ENCODE measurements around the gene TXN2.
A peak's percentile ranks its signal among the peaks of the same experiment; 100 is the strongest.

TXN2 gene

DNA sequence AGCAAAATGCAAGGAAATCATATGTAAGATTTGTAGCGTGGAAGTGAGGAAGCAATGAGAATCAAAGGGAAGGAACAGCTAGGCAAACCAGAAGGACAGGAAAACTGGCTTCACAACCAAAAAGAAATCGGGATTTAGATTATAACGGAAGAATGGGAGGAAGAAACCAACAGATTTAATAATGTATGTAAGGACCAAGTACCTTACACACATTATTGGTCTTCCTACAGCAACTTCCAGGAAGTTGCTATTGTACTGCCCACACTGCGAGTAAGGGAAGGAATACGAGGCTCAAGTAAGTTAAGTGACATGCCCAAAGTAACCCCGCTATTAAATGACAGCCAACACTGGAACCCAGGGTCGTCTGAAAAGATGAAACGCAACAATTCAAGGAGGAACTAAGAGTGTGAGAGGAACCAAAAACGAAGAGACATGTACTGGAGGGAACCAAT is 473 bp downstream of the TXN2 start:
- no peak for DNase-seq

DNA sequence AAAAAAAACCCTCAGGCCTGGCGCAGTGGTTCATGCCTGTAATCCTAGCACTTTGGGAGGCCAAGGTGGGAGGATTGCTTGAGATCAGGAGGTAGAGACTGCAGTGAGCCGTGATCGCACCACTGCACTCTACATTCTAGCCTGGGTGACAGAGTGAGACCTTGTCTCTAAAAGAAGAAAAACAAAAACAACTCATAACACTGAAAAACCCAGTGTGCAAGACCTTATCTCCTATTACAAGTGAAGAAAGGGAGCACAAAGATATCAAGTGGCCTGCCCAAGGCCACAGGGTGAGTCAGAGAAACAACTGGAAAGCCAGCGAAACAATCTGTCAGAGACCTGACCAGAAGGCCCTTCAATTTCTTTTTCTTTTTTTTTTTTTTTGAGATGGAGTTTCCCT is 2.5 kb downstream of the TXN2 start:
- DNase-seq = no peak

DNA sequence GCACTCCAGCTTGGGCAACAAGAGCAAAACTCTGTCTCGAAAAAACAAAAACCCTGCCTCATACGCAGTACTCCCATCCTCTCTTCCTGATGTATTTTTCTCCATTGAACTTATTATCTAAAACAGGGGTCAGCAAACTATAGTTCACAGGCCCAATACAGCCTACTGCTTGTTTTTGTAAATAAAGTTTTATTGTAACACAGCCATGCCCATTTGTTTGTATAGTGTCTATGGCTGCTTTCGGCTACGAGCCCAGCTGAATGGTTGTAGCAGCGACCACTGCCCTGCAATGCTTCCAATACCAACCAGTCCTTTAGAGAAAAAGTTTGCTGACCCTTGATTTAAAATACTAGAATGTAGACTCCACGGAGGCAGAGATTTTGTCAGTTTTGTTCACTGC is 6.1 kb downstream of the TXN2 start:
- DNase-seq = no peak

DNA sequence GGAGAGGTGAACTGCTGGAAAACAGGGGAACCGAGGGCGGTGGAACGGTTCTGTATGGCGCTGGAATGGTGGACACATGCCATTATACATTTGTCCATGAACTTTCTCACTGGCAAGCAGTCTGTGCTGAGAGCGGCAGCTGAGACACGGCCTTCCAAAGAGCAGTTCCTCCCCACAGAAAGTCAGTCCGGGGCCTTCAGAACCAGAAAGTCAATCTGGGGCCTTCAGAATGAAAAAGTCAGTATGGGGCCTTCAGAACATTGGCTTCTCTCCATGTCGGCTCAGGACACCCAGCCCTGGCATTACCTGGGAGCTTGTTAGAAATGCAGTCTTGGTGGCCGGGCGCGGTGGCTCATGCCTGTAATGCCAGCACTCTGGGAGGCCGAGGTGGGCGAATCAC is 8.8 kb downstream of the TXN2 start:
- no peak for DNase-seq

DNA sequence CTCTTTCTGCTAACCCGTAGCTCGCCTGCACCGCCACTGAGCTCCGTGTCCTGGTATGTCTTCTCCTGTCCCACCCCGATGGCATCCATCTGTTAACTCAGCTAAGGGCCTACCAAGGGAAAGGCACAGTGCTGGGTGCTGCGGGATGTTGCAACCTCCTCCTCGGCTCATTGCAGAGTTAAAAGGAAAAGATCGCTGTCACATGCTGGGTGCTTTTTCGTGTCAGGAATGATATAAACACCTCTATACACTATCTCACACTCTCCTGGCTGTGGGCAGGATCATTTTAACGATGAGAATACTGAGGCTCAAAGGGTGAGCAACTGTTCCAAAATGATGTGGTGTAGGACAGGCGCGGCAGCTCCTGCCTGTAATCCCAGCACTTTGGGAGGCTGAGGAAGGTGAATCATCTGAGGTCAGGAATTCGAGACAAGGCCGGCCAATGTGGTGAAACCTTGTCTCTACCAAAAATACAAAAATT is 10.1 kb downstream of the TXN2 start:
- no peak for DNase-seq

DNA sequence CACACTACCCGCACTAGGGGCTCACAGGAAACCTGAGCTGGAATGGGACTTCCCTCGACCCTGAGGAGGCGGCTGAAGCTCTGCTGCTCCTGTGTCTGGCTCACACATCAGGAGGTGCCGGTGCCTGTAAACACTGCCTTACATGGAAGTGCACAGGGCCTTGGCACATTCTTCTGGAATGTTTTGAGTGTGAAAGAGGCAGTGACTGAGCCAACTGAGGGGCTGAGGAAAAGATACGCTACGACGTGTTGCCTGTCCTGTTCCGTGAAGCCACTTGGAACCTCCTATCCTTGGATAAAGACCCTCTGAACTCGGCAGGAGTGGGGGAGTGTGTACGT is 10.5 kb downstream of the TXN2 start:
- DNase-seq = no peak

DNA sequence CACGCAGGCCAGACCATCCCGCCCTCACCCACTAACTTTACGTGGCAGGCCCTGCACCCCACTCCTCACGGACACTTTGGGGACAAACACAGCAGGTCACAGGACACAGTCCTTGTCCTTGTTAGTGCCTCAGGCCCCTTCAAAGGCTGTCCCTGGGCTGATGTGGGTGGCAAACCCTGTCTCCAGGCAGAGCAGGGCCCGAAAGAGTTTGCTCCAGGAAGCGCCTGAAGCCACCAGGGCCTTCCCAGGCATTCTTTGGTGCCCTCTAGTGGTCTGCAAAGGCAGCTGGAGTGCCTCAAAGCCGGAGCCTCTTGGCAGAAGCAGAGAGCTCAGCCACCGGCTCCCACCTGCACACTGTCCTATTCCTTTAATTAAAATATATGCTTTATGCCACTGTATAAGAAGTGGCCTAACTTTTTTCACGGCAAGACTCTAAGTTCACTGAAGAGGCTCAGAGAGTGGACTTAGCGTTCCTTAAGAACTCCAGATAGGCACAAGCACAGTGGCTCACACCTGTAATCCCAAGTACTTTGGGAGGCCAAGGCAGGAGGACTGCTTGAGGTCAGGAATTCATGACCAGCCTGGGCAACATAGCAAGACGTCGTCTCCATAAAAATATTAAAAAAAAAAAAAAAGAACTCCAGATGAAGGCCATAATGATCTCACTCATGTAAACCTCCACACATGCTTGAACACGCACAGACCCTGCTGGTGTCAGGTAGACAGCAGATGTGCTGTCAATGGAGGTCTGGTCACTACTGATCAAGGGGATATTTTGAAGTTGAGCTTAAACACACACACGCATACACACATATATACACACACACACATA is 11.1 kb downstream of the TXN2 start:
- peak; percentile 74 for DNase-seq

DNA sequence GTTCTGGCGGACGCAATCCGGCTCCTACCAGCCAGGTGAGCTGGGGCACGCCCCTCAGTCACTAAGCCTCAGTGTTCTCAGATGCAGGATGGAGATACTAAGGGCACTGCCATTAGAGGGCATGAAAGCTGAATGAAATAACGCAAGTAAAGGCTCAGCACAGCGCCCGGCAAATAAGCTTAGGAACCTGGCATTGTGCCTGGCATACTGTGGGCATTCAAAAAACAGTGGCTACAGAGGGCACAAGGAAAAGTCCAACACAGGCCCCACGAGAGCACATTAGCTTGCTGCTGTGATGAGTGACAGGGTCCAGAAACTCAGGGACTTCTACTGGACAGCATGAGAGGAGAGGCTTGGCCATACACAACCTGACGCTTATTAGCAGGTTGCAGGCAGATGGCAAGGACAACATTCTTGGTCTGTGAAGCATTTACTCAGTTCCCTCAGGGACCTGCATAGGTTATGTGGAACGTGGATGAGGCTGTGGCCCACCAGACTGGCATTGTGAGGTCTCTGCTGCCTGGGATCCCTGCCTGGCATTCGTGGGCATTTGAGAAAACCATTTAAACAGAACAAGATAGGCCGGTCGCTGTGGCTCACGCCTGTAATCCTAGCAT is 12.2 kb downstream of the TXN2 start:
- no peak for DNase-seq

DNA sequence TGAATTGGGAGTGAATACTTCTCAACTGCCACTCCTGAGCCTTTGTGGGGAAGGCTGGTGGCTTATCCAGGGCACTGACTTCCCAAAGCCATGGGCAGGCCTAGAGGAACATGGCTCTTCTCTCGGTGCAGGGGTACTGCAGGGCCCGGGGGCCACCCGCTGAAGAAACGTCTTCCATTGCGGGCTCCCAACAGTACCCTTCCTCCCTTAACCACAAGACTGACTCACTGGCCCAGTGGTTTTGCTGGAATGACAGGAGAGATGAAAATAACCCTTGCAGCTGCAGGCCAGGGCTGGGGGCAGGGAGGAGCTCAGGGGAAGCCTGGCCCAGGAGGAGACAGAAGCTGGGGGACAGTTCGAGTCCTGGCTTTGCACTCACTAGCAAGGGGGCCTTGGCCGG is 13.5 kb downstream of the TXN2 start:
- no peak for DNase-seq

DNA sequence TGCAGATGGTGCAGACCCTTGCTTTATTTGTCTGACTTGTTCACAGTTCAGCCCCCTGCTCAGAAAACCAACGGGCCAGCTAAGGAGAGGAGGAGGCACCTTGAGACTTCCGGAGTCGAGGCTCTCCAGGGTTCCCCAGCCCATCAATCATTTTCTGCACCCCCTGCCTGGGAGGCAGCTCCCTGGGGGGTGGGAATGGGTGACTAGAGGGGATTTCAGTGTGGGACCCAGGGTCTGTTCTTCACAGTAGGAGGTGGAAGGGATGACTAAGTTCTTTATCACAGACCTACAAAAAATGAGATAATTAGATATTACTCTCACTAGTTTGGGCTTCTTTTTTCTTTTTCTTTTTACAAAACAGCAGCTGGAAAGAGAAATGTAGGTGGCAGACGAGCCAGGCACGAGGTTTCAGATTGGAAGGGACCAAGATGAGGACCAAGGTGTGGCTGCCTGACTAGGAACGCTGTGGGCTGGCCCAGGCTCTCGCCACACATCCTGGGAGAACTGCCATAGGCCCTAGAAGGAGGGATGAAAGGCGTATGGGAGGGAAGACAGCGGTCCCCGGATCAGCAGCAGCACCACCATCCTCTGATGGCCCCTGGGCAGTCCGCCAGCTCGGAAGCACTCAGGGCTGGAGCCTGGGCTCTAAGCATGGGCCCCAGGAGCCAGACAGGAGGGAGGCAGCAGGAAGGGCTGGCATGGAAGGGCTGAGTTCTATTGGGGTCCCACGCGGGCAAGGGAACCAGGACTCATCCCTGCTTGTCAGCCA is 14.2 kb downstream of the TXN2 start:
- DNase-seq = no peak

DNA sequence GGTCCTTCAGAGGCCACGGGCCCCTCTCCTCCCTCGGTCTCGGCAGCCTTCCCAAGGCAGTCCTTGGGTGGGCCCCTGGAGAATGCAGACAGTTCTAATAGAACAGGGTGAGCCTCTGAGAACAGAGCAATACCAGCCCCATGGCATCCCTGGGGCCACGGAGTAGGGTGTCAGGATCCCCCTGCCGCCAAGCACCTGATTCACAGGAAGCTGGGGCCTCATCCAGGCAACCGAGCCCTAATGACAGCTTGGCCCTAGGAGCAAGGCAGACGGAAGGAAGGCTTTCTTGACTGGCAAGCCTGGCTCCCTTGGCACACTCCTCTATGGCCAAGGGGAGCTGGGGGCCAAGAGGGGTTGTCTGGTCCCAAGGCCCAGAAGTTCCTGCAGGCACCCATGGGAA is 15.2 kb downstream of the TXN2 start:
- no peak for DNase-seq

DNA sequence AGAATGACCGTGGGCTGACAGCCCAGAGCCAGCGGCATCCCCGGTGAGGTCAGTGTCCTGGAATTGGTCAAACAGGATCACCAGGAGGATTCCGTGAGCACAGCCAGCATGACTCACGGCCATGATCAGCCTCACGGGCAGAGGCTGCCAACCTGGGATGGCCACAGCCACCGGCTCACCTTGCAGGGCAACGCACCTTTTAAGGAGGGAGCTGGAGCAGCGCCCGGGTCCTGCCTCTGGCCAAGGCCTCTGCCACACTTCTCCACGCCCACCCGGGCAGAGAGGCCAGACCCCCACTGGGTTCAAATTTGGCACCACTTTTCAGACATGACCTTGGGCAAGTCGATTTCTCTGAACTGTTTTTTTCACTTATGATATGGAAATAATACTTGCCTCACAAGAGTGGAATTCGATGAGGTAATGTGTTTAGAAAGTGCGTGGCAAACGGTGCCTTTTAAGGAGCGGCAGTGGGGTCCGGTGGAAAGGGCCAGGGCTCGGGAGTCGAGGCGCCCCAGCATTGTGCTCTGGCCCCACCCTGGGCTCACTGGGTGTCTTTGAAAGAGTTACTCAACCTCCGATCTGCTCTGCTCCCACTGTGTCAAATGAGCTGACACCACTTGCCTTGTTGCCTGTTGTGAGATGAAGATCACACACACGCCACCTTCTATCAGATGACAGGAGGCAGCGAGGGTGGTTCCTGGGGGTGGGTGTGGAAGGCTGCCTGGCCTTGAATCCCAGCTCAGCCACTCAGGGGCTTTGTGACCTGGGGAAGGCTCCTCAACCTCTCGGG is 16.0 kb downstream of the TXN2 start:
- DNase-seq = no peak

DNA sequence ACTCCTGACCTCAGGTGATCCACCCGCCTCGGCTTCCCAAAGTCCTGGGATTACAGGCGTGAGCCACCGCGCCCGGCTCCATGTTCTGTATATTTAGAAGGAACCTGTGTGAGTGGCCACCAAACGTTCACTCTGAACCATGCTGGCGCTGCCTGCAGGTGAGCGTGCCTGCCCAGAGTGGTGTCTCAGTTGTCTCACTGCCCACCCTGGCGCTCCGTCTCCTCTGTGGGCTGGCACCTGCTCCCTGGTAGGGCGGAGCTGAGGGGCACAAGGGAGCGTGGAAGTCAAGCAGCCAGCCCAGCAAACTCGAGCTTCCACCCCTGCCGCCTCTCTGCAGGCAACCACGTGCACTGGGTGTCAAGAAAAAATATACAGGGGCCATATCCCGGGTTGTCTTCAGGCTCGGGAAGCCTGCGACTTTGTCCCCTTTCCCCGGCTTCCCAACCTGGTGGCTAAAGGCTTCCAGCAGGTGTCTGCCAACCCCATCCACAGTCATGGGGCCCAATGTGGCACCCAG is 16.7 kb downstream of the TXN2 start:
- DNase-seq = no peak

DNA sequence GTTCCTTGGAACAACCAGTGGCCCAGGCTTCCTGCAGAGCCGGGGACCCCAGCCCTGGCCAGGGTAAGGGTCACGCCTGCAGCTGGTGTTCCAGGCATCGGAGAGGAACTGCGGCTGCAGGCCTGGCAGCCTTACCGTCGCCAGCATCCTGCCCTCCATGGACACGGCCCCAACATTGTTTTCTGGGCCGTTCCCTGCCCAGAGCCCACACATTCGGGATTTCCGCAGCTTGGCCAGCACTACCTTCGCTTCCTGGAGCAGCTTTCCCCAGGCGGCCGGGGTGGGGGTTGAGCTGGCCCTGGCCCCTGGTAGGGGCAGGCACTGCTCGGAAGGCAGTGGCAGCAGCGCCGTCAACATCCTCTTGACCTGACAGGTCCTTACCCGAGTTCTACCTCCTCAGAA is 17.7 kb downstream of the TXN2 start:
- DNase-seq = no peak

DNA sequence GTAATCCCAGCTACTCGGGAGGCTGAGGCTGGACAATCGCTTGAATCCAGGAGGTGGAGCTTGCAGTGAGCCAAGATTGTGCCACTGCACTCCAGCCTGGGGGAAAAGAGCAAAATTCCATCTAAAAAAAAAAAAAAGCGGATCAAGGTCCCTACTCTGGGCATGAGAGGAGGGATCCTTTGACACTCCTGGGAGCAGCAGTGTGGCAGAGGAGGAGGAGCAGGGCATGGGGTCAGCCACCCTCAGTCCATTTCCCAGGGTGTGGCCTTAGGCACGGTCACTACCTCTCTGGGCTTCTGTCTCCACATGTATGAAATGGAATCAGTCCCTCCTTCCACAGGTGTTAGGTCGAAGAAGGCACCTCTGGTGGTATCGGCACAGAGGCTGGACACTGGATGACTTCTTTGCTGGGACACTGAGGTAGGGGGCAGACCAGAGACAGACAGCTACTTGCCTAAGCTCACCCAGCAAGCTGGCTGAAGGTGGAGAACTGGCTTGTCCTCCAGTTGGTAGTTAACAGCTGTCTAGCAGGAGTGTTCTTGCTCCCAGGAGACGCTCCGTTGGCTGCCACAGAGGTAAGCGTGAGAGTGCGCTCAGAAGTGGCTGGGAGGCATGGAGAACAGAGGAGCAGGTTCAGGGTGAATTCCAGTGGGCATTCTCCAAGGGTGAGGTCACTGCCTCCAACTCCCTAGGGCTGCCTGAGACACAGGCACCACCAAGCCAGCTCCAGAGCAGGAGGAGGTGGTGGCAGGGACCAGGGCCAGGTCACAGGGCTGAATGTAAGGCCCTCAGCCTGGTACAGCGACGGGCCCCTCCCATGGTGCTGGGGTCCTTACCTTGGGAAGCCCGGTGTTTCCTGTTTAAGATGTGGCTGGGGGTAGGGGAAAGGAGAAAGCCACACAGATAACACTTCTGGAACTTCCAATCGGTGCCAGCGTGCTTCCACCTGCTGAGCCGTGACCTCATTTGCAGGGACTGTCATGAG is 19.5 kb downstream of the TXN2 start:
- no peak for DNase-seq

DNA sequence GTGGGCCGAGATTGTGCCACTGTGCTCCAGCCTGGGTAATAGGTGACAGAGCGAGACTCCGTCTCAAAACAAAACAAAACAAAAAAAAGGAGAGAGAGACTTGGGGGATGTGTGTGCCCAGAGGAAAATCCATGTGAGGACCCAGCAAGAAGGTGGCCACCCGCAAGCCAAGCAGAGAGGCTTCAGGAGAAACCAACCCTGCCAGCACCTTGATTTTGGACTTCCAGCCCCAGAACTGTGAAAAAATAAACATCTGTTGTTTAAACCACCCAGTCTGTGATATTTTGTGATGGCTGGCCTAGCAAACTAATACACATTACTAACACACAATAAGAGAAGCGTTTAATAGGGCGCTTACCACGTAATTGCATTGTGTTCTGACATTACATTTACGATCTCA is 21.2 kb downstream of the TXN2 start:
- DNase-seq = no peak

DNA sequence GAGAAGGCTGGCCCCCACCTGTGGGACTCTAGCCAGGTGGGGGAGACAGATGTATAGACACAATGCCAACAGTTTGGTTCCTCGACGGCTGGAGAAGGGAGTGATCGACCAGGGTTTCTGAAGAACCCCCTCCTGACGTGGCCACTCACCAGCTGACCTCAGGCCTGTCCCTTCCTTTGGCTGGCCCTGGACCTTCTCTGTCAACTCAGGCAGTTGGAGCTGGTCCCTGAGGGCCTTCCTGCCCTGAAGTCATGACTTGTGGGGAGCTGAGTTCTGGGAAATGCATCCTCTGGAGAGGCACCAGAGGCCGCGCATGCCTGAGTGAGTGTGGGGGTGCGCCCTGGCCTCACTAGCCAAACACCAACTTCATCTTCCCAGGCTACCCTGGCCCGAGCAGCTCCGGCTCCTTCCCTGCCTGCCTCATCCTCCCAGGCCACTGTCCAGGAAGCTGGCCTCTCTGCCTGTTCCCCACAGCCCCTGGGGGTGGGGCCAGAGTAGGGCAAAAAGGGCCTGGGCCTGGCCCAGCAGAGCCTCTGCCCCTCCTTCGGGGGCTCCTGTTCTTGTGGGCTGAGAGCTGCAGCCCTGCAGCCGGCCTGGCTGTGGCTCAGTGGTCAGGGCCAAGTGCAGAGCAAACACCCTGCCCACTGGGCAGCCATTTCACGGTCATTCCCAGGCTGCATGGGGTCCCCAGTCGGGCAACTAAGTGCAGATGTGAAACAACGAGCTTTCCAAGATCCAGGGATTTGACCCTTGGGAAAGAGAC is 23.6 kb downstream of the TXN2 start:
- no peak for DNase-seq

DNA sequence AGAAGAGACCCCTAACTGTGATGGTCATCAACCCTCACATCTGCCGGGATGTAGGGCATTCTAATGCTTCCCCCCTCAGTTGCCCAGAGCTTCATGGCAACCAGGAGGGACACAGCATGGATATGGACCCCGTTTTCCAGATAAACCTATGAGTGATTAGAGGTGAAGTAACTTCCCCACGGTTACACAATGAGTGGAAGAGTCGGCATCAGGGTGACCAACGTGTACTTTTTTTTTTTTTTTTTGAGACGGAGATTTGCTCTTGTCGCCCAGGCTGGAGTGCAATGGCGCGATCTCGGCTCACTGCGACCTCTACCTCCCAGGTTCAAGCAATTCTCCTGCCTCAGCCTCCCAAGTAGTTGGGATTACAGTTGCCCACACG is 25.0 kb downstream of the TXN2 start:
- no peak for DNase-seq

DNA sequence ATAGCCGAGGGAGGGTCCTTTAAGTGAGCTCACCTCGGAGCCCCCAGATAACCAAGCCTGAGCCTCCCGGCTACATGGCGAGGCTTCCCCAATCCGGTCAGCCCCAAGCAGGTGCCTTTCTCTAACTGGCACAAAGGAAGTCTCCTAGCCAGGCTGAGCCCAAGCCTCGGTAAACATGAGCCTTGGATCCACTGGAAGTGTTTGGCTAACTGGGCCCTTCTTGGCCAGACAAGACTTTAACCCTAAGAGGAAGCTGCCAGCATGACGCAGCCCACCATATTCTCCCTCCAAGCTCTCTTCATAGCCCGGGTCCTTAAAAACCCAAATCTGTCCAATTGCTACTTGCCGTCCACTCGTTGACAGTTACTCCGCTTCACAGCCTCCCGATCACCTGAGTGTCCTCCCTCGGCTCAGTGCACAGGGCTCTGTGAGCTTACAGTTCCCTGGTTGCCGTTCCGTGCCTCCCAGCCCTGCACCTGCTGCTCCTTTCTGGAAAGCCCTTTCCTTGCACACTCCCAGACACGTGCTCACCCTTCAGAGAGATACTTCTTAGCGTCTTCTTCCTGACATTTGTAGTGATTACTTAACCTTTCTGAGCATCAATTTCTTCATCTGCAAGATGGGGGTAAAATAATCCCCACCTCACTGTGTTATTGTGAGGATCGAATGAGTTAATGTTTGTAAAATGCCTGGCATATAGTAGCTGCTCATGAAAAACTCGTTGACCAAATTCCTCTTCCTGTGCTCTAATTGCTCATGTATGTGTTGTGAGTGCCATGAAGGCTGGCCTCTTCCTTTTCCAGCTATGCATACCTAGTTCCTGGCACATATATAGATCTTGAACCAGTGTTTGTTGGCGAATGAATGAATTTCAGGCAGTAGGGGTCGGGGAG is 25.6 kb downstream of the TXN2 start:
- no peak for DNase-seq

All from stimulated activated naive CD4-positive, alpha-beta T cell treated with Interleukin-2 at 50 U/mL for 16 hours (primary cell).